ENCODE measurements around the gene CTNNA2. TPM values are rescaled to one million over a fixed set of nuclear protein-coding genes. Genes with fewer than 3 reads are reported as not detected.

The CTNNA2 gene
- total and polyA plus RNA-seq, 9 of the 15 experiments (the other 6 are each of a cell fraction or from before 2014, with no cell fraction given) = 0.03 to 0.40 (median 0.15) TPM

- TF ChIP-seq, protein P1, sequence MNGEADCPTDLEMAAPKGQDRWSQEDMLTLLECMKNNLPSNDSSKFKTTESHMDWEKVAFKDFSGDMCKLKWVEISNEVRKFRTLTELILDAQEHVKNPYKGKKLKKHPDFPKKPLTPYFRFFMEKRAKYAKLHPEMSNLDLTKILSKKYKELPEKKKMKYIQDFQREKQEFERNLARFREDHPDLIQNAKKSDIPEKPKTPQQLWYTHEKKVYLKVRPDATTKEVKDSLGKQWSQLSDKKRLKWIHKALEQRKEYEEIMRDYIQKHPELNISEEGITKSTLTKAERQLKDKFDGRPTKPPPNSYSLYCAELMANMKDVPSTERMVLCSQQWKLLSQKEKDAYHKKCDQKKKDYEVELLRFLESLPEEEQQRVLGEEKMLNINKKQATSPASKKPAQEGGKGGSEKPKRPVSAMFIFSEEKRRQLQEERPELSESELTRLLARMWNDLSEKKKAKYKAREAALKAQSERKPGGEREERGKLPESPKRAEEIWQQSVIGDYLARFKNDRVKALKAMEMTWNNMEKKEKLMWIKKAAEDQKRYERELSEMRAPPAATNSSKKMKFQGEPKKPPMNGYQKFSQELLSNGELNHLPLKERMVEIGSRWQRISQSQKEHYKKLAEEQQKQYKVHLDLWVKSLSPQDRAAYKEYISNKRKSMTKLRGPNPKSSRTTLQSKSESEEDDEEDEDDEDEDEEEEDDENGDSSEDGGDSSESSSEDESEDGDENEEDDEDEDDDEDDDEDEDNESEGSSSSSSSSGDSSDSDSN (IDR thresholded peaks at IDR 0.05; ENCODE audit: borderline replicate concordance in 1 of 2, low read depth in 2 of 2, low read length in 2 of 2) = no peak
- TF ChIP-seq SMC3 (conservative IDR thresholded peaks at IDR 0.05; ENCODE audit: insufficient read depth, low read depth, low read length) (no peak), PRDM10 (IDR thresholded peaks at IDR 0.05; ENCODE audit: partially characterized antibody) (no peak)
Measured at GRCh38 chr2:79620679-79621078, 107.8 kb downstream of the CTNNA2 start (continued).

DNA sequence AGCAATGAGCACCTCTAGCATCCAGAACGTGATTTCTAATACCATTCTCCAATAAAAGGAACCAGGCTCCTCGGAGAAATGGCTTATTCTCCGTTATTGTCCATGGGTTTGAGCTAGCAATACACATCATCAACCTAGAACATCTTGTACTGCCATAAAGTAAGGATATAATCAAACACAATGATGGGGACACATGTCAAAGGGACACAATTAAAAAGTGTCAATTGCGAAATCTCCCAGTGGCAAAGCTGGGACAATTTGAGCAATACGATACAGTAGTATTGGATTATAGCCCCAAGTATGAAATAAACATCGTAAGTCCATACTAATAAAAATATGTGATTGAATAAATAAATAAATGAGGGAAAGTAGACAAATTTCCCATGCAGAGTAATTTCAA lies 108.4 kb downstream of the CTNNA2 start:
- no peaks in the 10 kb centered on the region for H3K9me1 ChIP-seq (ENCODE audit: control insufficient read depth, insufficient read depth, low read length)
- intact Hi-C loops (cut with micrococcal nuclease) (no loop called here), in situ Hi-C loops (cut with MboI) (no loop called here)
- no peaks in the 10 kb centered on the region for H3K27me3 ChIP-seq (ENCODE audit: control insufficient read depth in 2 of 2, insufficient read depth in 2 of 2, low read length in 2 of 2)
- H3K9me3 ChIP-seq (replicated peaks; ENCODE audit: control insufficient read depth, insufficient read depth, low read depth, low read length) = no peaks in the 10 kb centered on the region
- no peak overlapping the region for H3K4me2 ChIP-seq (ENCODE audit: insufficient read depth, low read length)
- H3K36me3 ChIP-seq (ENCODE audit: control insufficient read depth, insufficient read depth, low read length) = no peaks in the 10 kb centered on the region
- TF ChIP-seq JUND (IDR thresholded peaks at IDR 0.05; ENCODE audit: borderline replicate concordance, low read depth, low read length) (no peak), JUND (tag; IDR thresholded peaks at IDR 0.05; ENCODE audit: borderline replicate concordance, low read depth, low read length) (no peak), ZNF121 (CRISPR knock-in tag; conservative IDR thresholded peaks at IDR 0.05) (no peak), MCM2 (IDR thresholded peaks at IDR 0.05; ENCODE audit: low read depth) (no peak)
- no peak overlapping the region for H2AFZ ChIP-seq (ENCODE audit: low read depth, low read length)
- WGBS (ENCODE audit: insufficient coverage, low coverage, missing lambda C conversion rate) = 0% methylated on average over 6 of the region's 6 CpGs
- no TSS peak for BruUV-seq (replicated peaks)
- no peaks in the 10 kb centered on the region for H3K4me1 ChIP-seq (replicated peaks in 1 of 2; ENCODE audit: control insufficient read depth in 2 of 2, insufficient read depth in 2 of 2, low read length in 2 of 2)
- no peak for ATAC-seq
- ChIA-PET CTCF (ENCODE audit: low intra/inter-chr PET ratio) (no interaction called here), POLR2A (no interaction called here)
- no peaks in the 10 kb centered on the region for H4K20me1 ChIP-seq (replicated peaks; ENCODE audit: control insufficient read depth, insufficient read depth, low read length)
- FAIRE-seq = no peak
- no peaks in the 10 kb centered on the region for H3K79me2 ChIP-seq (ENCODE audit: control insufficient read depth, insufficient read depth, low read length)
- H3K9ac ChIP-seq (ENCODE audit: insufficient read depth in 1 of 2, low read depth in 2 of 2, low read length in 2 of 2) = no peak overlapping the region
- no peak overlapping the region for H3K4me3 ChIP-seq
- DNase-seq (ENCODE audit: extremely low read depth in 1 of 4, low spot score in 3 of 4) = no peak
- H3K27ac ChIP-seq (ENCODE audit: extremely low read depth, low read depth, low read length) = no peak overlapping the region

Data from K562 (cell line).